ENCODE measurements around the gene DDIT4L. TPM values are rescaled to one million over a fixed set of nuclear protein-coding genes. Genes with fewer than 3 reads are reported as not detected.

The DDIT4L gene
- polyA plus RNA-seq, 1 donor from 2014 or later = not detected

GRCh38 chr4:100164808-100165760 lies 25.2 kb downstream of the DDIT4L start:
- no peaks in the 10 kb centered on the region for H4K20me1 ChIP-seq (ENCODE audit: insufficient read depth)
- H3K9ac ChIP-seq (ENCODE audit: low read length) = no peak overlapping the region
- no peaks in the 10 kb centered on the region for H3K9me3 ChIP-seq (ENCODE audit: low read length)
- no peak overlapping the region for H3K27ac ChIP-seq (ENCODE audit: low read length)
- no peak for TF ChIP-seq EP300 (conservative IDR thresholded peaks at IDR 0.05; ENCODE audit: poor library complexity, severe bottlenecking)
- TF ChIP-seq SMC3 (conservative IDR thresholded peaks at IDR 0.05; ENCODE audit: poor library complexity) = no peak
- no peak for TF ChIP-seq EZH2 (IDR thresholded peaks at IDR 0.05; ENCODE audit: borderline replicate concordance, insufficient read depth, low read length, poor library complexity, severe bottlenecking)
- no peak overlapping the region for H2AFZ ChIP-seq (ENCODE audit: low read depth, low read length)
- H3F3A ChIP-seq (ENCODE audit: insufficient read depth, low read length, poor library complexity, severe bottlenecking) = no peaks in the 10 kb centered on the region
- no peaks in the 10 kb centered on the region for H3K27me3 ChIP-seq (ENCODE audit: insufficient read depth, low read depth, low read length)
- no peak overlapping the region for H3K4me2 ChIP-seq (ENCODE audit: low read length)
- H3K36me3 ChIP-seq (ENCODE audit: insufficient read depth, low read length) = no peaks in the 10 kb centered on the region
- no peak overlapping the region for H3K4me3 ChIP-seq (ENCODE audit: low read length)
- H3K79me2 ChIP-seq (replicated peaks; ENCODE audit: insufficient read depth, low read length) = no peaks in the 10 kb centered on the region
- no peaks in the 10 kb centered on the region for H3K9me2 ChIP-seq (ENCODE audit: insufficient read depth, low read length)

GRCh38 chr4:100162027-100162685 lies 28.1 kb downstream of the DDIT4L start:
- no peaks in the 10 kb centered on the region for H3F3A ChIP-seq (ENCODE audit: insufficient read depth, low read length, poor library complexity, severe bottlenecking)
- H3K36me3 ChIP-seq (ENCODE audit: insufficient read depth, low read length) = no peaks in the 10 kb centered on the region
- H3K4me2 ChIP-seq (ENCODE audit: low read length) = no peak overlapping the region
- H3K27me3 ChIP-seq (ENCODE audit: insufficient read depth, low read depth, low read length) = no peaks in the 10 kb centered on the region
- no peaks in the 10 kb centered on the region for H4K20me1 ChIP-seq (ENCODE audit: insufficient read depth)
- no peak overlapping the region for H2AFZ ChIP-seq (ENCODE audit: low read depth, low read length)
- no peaks in the 10 kb centered on the region for H3K9me3 ChIP-seq (ENCODE audit: low read length)
- H3K9me2 ChIP-seq (ENCODE audit: insufficient read depth, low read length) = no peaks in the 10 kb centered on the region
- no peaks in the 10 kb centered on the region for H3K79me2 ChIP-seq (replicated peaks; ENCODE audit: insufficient read depth, low read length)
- no peak overlapping the region for H3K27ac ChIP-seq (ENCODE audit: low read length)
- no peak overlapping the region for H3K4me3 ChIP-seq (ENCODE audit: low read length)
- TF ChIP-seq TAF1 (IDR thresholded peaks at IDR 0.05; ENCODE audit: low read depth) (no peak), REST (IDR thresholded peaks at IDR 0.05; ENCODE audit: borderline replicate concordance) (no peak), SMC3 (conservative IDR thresholded peaks at IDR 0.05; ENCODE audit: poor library complexity) (no peak)
- H3K9ac ChIP-seq (ENCODE audit: low read length) = no peak overlapping the region

- H2AFZ ChIP-seq (ENCODE audit: low read depth, low read length) = no peak overlapping the region
- no peaks in the 10 kb centered on the region for H3K79me2 ChIP-seq (replicated peaks; ENCODE audit: insufficient read depth, low read length)
- H3K27me3 ChIP-seq (ENCODE audit: insufficient read depth, low read depth, low read length) = no peaks in the 10 kb centered on the region
- H3K27ac ChIP-seq (ENCODE audit: low read length) = no peak overlapping the region
- H3K36me3 ChIP-seq (ENCODE audit: insufficient read depth, low read length) = no peaks in the 10 kb centered on the region
- H3K9ac ChIP-seq (ENCODE audit: low read length) = no peak overlapping the region
- H3K4me2 ChIP-seq (ENCODE audit: low read length) = no peak overlapping the region
- no peaks in the 10 kb centered on the region for H3F3A ChIP-seq (ENCODE audit: insufficient read depth, low read length, poor library complexity, severe bottlenecking)
- no peaks in the 10 kb centered on the region for H4K20me1 ChIP-seq (ENCODE audit: insufficient read depth)
- no peaks in the 10 kb centered on the region for H3K9me3 ChIP-seq (ENCODE audit: low read length)
- no peaks in the 10 kb centered on the region for H3K9me2 ChIP-seq (ENCODE audit: insufficient read depth, low read length)
- H3K4me3 ChIP-seq (ENCODE audit: low read length) = no peak overlapping the region
- TF ChIP-seq MXI1 (conservative IDR thresholded peaks at IDR 0.05; ENCODE audit: poor library complexity, severe bottlenecking) (no peak), POLR2AphosphoS5 (IDR thresholded peaks at IDR 0.05) (no peak), REST (IDR thresholded peaks at IDR 0.05; ENCODE audit: borderline replicate concordance) (no peak), SMC3 (conservative IDR thresholded peaks at IDR 0.05; ENCODE audit: poor library complexity) (no peak), EP300 (conservative IDR thresholded peaks at IDR 0.05; ENCODE audit: poor library complexity, severe bottlenecking) (no peak), TAF1 (IDR thresholded peaks at IDR 0.05; ENCODE audit: low read depth) (no peak), EZH2 (IDR thresholded peaks at IDR 0.05; ENCODE audit: borderline replicate concordance, insufficient read depth, low read length, poor library complexity, severe bottlenecking) (no peak), RAD21 (conservative IDR thresholded peaks at IDR 0.05) (no peak), CTCF (IDR thresholded peaks at IDR 0.05; ENCODE audit: poor library complexity, severe bottlenecking) (no peak)
These were observed 41.1 kb downstream of the DDIT4L start for GRCh38 chr4:100149190-100149589.

All from neural cell (in vitro differentiated cells).